ENCODE results near the gene AP4S1. TPM values are rescaled to one million over a fixed set of nuclear protein-coding genes. Genes with fewer than 3 reads are reported as not detected.
"Not testable (repeated sequence)": the region's sequence is repeated elsewhere in the genome, so short reads cannot be mapped to it uniquely, and the experiment has no call there.

AP4S1 gene
- total and polyA plus RNA-seq, 12 donors = 4.4 to 20.6 (median 7.3) TPM

- Histone ChIP-seq H3K27me3 (no peaks in the 10 kb centered on the region), H3K4me1 (replicated peaks in 1 of 2) (no peaks in the 10 kb centered on the region), H3K27ac (no peak overlapping the region), H3K4me3 (no peak overlapping the region), H3K9me3 (replicated peaks in 1 of 3) (no peaks in the 10 kb centered on the region), H3K36me3 (replicated peaks in 1 of 2) (peaks cover 0 to 4% of the 10 kb centered on the region in 2 donors)
- intact Hi-C loops (cut with DNase I) = loop anchor here (5.0 to 10.0 kb wide), 3 partner anchors 59 to 101 kb away; partner anchors contain the start of genes AP4S1 (in 2 of the 2) and STRN3 (in 2 of the 2)
- no peak for DNase-seq
- no peak for TF ChIP-seq POLR2A (IDR thresholded peaks at IDR 0.05)
- TF ChIP-seq CTCF (IDR thresholded peaks at IDR 0.05) = no peak
- 89 to 93% (median 91%) methylated on average over 1 to 3 of the region's 3 CpGs for WGBS, 4 donors
These were observed 58.3 kb downstream of the AP4S1 start for GRCh38 chr14:31083781-31084180.

GRCh38 chr14:31084385-31084784 lies 58.9 kb downstream of the AP4S1 start:
- H3K27me3 ChIP-seq = no peaks in the 10 kb centered on the region
- no peaks in the 10 kb centered on the region for H3K4me1 ChIP-seq (replicated peaks in 1 of 2)
- H3K36me3 ChIP-seq (replicated peaks in 1 of 2) = peaks cover 0 to 4% of the 10 kb centered on the region in 2 donors
- WGBS, 4 donors = 93 to 95% (median 94%) methylated on average over 5 of the region's 5 CpGs
- H3K27ac ChIP-seq = no peak overlapping the region
- no peak overlapping the region for H3K4me3 ChIP-seq
- intact Hi-C loops (cut with DNase I) = loop anchor here (5.0 to 10.0 kb wide), 3 partner anchors 60 to 102 kb away; partner anchors contain the start of genes AP4S1 (in 2 of the 2) and STRN3 (in 2 of the 2)
- no peak for TF ChIP-seq POLR2A (IDR thresholded peaks at IDR 0.05)
- no peak for TF ChIP-seq CTCF (IDR thresholded peaks at IDR 0.05)
- no peaks in the 10 kb centered on the region for H3K9me3 ChIP-seq (replicated peaks in 1 of 3)
- no peak for DNase-seq

GRCh38 chr14:31085027-31085426 lies 59.6 kb downstream of the AP4S1 start:
- H3K9me3 ChIP-seq (replicated peaks in 1 of 3) = no peaks in the 10 kb centered on the region
- no peak for TF ChIP-seq POLR2A (IDR thresholded peaks at IDR 0.05)
- TF ChIP-seq CTCF (IDR thresholded peaks at IDR 0.05) = no peak
- H3K4me3 ChIP-seq = no peak overlapping the region
- H3K36me3 ChIP-seq (replicated peaks in 1 of 2) = peaks cover 0 to 4% of the 10 kb centered on the region in 2 donors
- no peaks in the 10 kb centered on the region for H3K27me3 ChIP-seq
- 90 to 99% (median 94%) methylated on average over 3 of the region's 3 CpGs for WGBS, 4 donors
- H3K4me1 ChIP-seq (replicated peaks in 1 of 2) = peaks cover 0 to under 1% of the 10 kb centered on the region in 2 donors
- DNase-seq = no peak
- intact Hi-C loops (cut with DNase I) = loop anchor here (10.0 kb wide), 2 partner anchors 60 to 100 kb away; partner anchors contain the start of genes AP4S1 (in 2 of the 2) and STRN3 (in 2 of the 2)
- no peak overlapping the region for H3K27ac ChIP-seq

GRCh38 chr14:31086466-31086865 lies 61.0 kb downstream of the AP4S1 start:
- not testable (repeated sequence) for H3K27ac ChIP-seq; DNase-seq; H3K4me3 ChIP-seq; H3K27me3 ChIP-seq; H3K36me3 ChIP-seq (replicated peaks in 1 of 2); H3K9me3 ChIP-seq (replicated peaks in 1 of 3)
- 95 to 98% (median 96%) methylated on average over 9 of the region's 9 CpGs for WGBS, 4 donors
- H3K4me1 ChIP-seq (replicated peaks in 1 of 2) = peaks cover 11 to 15% of the 10 kb centered on the region in 2 donors
- intact Hi-C loops (cut with DNase I) = loop anchor here (10.0 kb wide), 2 partner anchors 62 to 102 kb away; partner anchors contain the start of genes AP4S1 (in 2 of the 2) and STRN3 (in 2 of the 2)
